CD4-positive, CD25-positive, alpha-beta regulatory T cell (primary cell): ENCODE results near the gene RAD23A. TPM values are rescaled to one million over a fixed set of nuclear protein-coding genes. Genes with fewer than 3 reads are reported as not detected.

Experiments used
- ATAC-seq, 2 donors: fragments of 150-1000 bp; cut with Tn5 transposase; one replicate each; pipeline ENCODE4 v1.10.0; 2021; ENCODE audit warnings: low read depth in 2 of 2, moderate number of reproducible peaks in 2 of 2, moderate library complexity in 1 of 2
- DNase-seq, 3 donors: peaks; one replicate each; pipeline versions ENCODE4 v3.0.0 to v3.0.0-alpha.2; 2012 to 2022; ENCODE audit warnings: mixed read lengths in 1 of 3
- H3K27ac ChIP-seq: one replicate; pipeline ENCODE4 v1.7.0; 2013; ENCODE audit warnings: mild to moderate bottlenecking, low read length; ENCODE audit not compliant: insufficient read depth, poor library complexity, severe bottlenecking
- H3K27me3 ChIP-seq: one replicate; pipeline ENCODE4 v1.7.0; 2013; ENCODE audit warnings: low read length; ENCODE audit not compliant: control insufficient read depth, insufficient read depth
- H3K36me3 ChIP-seq: one replicate; pipeline ENCODE4 v1.7.0; 2013; ENCODE audit warnings: mild to moderate bottlenecking, low read length, moderate library complexity; ENCODE audit not compliant: control insufficient read depth, insufficient read depth
- H3K4me1 ChIP-seq: 2 replicates; pipeline ENCODE4 v1.7.0; 2013; ENCODE audit warnings: mild to moderate bottlenecking, low read length; ENCODE audit not compliant: insufficient read depth, control insufficient read depth, poor library complexity, severe bottlenecking
- H3K4me3 ChIP-seq: one replicate; pipeline ENCODE4 v1.7.0; 2013; ENCODE audit warnings: low read depth, mild to moderate bottlenecking, low read length, moderate library complexity
- H3K9me3 ChIP-seq, 2 experiments: 1 replicate in 1 of 2; 2 replicates in 1 of 2; pipeline ENCODE4 v1.7.0; 2013; ENCODE audit warnings: low read length in 2 of 2, mild to moderate bottlenecking in 1 of 2, moderate library complexity in 1 of 2; ENCODE audit not compliant: control insufficient read depth in 2 of 2
- H3K27ac Mint-ChIP-seq, 3 donors: one replicate each; pipeline ENCODE4 v1.8.0; 2020 to 2022; ENCODE audit warnings: mild to moderate bottlenecking in 3 of 3, mixed read lengths in 3 of 3, moderate library complexity in 2 of 3
- H3K27me3 Mint-ChIP-seq: one replicate; pipeline ENCODE4 v1.8.0; 2022; ENCODE audit warnings: mild to moderate bottlenecking, mixed read lengths
- H3K36me3 Mint-ChIP-seq: one replicate; pipeline ENCODE4 v1.8.0; 2020; ENCODE audit warnings: mixed read lengths
- H3K4me1 Mint-ChIP-seq, 4 donors: one replicate each; pipeline ENCODE4 v1.8.0; 2020 to 2022; ENCODE audit warnings: mixed read lengths in 4 of 4, mild to moderate bottlenecking in 1 of 4
- H3K4me3 Mint-ChIP-seq, 4 donors: one replicate each; pipeline ENCODE4 v1.8.0; 2020 to 2022; ENCODE audit warnings: mild to moderate bottlenecking in 4 of 4, mixed read lengths in 4 of 4, moderate library complexity in 3 of 4
- H3K9me3 Mint-ChIP-seq, 7 donors: one replicate each; pipeline ENCODE4 v1.8.0; 2020 to 2022; ENCODE audit warnings: mixed read lengths in 7 of 7, mild to moderate bottlenecking in 3 of 7, moderate library complexity in 2 of 7
- polyA plus RNA-seq, 4 donors: library from polyadenylated mRNA; unstranded; fragments of 300-500 nt; fragmentation: Illumina TruSeq; gene quantifications; one replicate each; pipeline ENCODE4 v1.2.3, GENCODE V29; 2021
- total RNA-seq: library from RNA; stranded (reverse); gene quantifications from one replicate; pipeline ENCODE4 v1.2.3, GENCODE V29; 2022

RAD23A gene
- total and polyA plus RNA-seq, 5 donors from 2014 or later, result 73.8 to 85.0 (median 80.9) TPM

- Mint-ChIP-seq H3K4me1 (peaks cover 0 to 2% (median 0%) of the 10 kb centered on the region in 4 donors), H3K36me3 (no peaks in the 10 kb centered on the region), H3K9me3 (no peaks in the 10 kb centered on the region), H3K4me3 (no peak overlapping the region), H3K27ac (no peak overlapping the region), H3K27me3 (peaks cover 9% of the 10 kb centered on the region)
- no peak overlapping the region for H3K4me3 ChIP-seq
- H3K27ac ChIP-seq, result no peak overlapping the region
- no peaks in the 10 kb centered on the region for H3K36me3 ChIP-seq
- H3K4me1 ChIP-seq, result peaks cover 12% of the 10 kb centered on the region
- no peaks in the 10 kb centered on the region for H3K9me3 ChIP-seq
- no peak for ATAC-seq
- H3K27me3 ChIP-seq, result no peaks in the 10 kb centered on the region
- DNase-seq, result no peak
Measured at GRCh38 chr19:12984143-12984627, 38.5 kb downstream of the RAD23A start.

DNA sequence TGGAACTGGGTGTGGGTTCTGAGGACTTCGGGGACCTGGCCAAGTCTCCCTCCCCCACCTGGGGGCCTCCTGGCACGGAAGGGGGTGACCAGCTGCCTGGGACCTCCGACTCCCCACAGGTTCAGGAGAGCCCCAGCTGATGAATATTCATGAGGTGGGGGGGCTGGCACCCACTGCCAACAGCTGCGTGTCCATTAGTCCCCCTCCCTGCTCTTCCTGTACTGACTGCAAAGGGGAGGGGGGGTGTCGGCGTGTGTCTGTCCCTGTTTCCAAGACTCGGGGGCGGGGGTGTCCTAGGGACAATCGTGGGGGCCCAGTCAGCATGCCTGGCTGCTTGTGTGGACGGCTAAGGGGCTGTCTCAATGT is 39.0 kb downstream of the RAD23A start:
- Mint-ChIP-seq H3K9me3 (no peaks in the 10 kb centered on the region), H3K27ac (no peak overlapping the region), H3K4me3 (no peak overlapping the region), H3K27me3 (peaks cover 9% of the 10 kb centered on the region), H3K4me1 (peaks cover 0 to 2% (median 0%) of the 10 kb centered on the region in 4 donors), H3K36me3 (no peaks in the 10 kb centered on the region)
- no peak for DNase-seq
- no peak for ATAC-seq
- Histone ChIP-seq H3K4me3 (no peak overlapping the region), H3K36me3 (no peaks in the 10 kb centered on the region), H3K27me3 (no peaks in the 10 kb centered on the region), H3K9me3 (no peaks in the 10 kb centered on the region), H3K27ac (no peak overlapping the region), H3K4me1 (peaks cover 12% of the 10 kb centered on the region)

GRCh38 chr19:12985049-12985776 is 39.6 kb downstream of the RAD23A start:
- H3K4me1 ChIP-seq, result peaks cover 12% of the 10 kb centered on the region
- Mint-ChIP-seq H3K4me1 (peaks cover 0 to 2% (median 0%) of the 10 kb centered on the region in 4 donors), H3K36me3 (no peaks in the 10 kb centered on the region), H3K9me3 (no peaks in the 10 kb centered on the region), H3K4me3 (peak overlapping the region in 1 of 4 donors; percentile 38), H3K27me3 (peaks cover 9% of the 10 kb centered on the region), H3K27ac (peak overlapping the region in 2 of 3 donors; percentile 11 to 83)
- H3K27me3 ChIP-seq, result no peaks in the 10 kb centered on the region
- H3K4me3 ChIP-seq, result no peak overlapping the region
- H3K27ac ChIP-seq, result no peak overlapping the region
- DNase-seq (no peak), ATAC-seq (no peak)
- no peaks in the 10 kb centered on the region for H3K36me3 ChIP-seq
- H3K9me3 ChIP-seq, result no peaks in the 10 kb centered on the region

DNA sequence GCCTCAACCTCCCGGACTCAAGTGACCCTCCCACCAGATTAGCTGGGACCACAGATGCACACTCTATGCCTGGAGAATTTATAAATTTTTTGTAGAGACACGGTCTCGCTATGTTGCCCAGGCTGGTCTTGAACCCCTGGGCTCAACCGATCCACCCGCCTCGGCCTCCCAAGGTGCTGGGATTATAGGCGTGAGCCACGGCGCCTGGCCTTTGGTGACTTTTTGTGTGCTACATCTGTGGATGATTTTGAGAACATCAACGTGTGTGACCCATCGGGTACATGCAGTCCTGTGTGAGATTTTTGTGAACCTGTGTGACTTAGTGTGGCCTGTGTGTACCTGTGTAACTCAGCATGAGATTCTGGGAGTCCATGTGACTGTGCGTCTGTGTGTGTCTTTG is 41.1 kb downstream of the RAD23A start:
- Mint-ChIP-seq H3K4me1 (peaks cover 0 to 4% (median 0%) of the 10 kb centered on the region in 4 donors), H3K9me3 (no peaks in the 10 kb centered on the region), H3K27ac (peak overlapping the region in 1 of 3 donors; percentile 40), H3K27me3 (peaks cover 9% of the 10 kb centered on the region), H3K36me3 (no peaks in the 10 kb centered on the region), H3K4me3 (no peak overlapping the region)
- Histone ChIP-seq H3K4me1 (peaks cover 12% of the 10 kb centered on the region), H3K27me3 (no peaks in the 10 kb centered on the region), H3K4me3 (no peak overlapping the region), H3K27ac (no peak overlapping the region), H3K36me3 (no peaks in the 10 kb centered on the region), H3K9me3 (no peaks in the 10 kb centered on the region)
- DNase-seq (no peak), ATAC-seq (no peak)

GRCh38 chr19:12987190-12987589 is 41.5 kb downstream of the RAD23A start:
- no peak for DNase-seq
- no peaks in the 10 kb centered on the region for H3K9me3 Mint-ChIP-seq
- H3K4me3 Mint-ChIP-seq, result no peak overlapping the region
- H3K36me3 Mint-ChIP-seq, result no peaks in the 10 kb centered on the region
- peaks cover 0 to 4% (median 0%) of the 10 kb centered on the region in 4 donors for H3K4me1 Mint-ChIP-seq
- H3K4me3 ChIP-seq, result no peak overlapping the region
- no peaks in the 10 kb centered on the region for H3K27me3 ChIP-seq
- no peak overlapping the region for H3K27ac ChIP-seq
- H3K9me3 ChIP-seq, result no peaks in the 10 kb centered on the region
- no peak for ATAC-seq
- no peaks in the 10 kb centered on the region for H3K36me3 ChIP-seq
- peaks cover 12% of the 10 kb centered on the region for H3K4me1 ChIP-seq
- H3K27ac Mint-ChIP-seq, result peak overlapping the region in 1 of 3 donors; percentile 40
- H3K27me3 Mint-ChIP-seq, result peaks cover 9% of the 10 kb centered on the region

DNA sequence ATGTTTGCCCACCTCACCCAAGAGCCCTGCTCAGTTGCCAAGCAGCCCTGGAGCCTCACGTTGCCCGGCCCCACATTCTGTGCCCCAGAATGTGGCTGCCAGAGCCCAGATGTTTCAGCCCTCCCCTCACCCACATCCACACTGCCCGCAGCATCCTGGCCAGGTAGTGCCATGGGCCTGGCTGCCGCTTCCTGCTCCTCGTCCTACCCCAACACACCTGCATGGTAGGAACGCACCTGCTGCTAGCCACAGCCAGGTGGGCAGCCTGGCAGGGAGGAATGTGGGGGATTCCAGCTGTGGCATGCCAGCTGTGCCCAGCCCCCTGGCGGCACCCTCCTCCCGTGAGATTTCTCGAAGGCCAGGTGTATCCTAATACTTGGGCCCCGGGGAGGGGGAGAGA is 42.1 kb downstream of the RAD23A start:
- H3K4me1 ChIP-seq, result peaks cover 12% of the 10 kb centered on the region
- Mint-ChIP-seq H3K4me3 (no peak overlapping the region), H3K36me3 (no peaks in the 10 kb centered on the region), H3K4me1 (peaks cover 0 to 4% (median 0%) of the 10 kb centered on the region in 4 donors), H3K9me3 (no peaks in the 10 kb centered on the region), H3K27me3 (peaks cover 9% of the 10 kb centered on the region), H3K27ac (no peak overlapping the region)
- DNase-seq, result no peak
- H3K4me3 ChIP-seq, result no peak overlapping the region
- H3K36me3 ChIP-seq, result no peaks in the 10 kb centered on the region
- no peak overlapping the region for H3K27ac ChIP-seq
- H3K27me3 ChIP-seq, result no peaks in the 10 kb centered on the region
- ATAC-seq, result no peak
- no peaks in the 10 kb centered on the region for H3K9me3 ChIP-seq

- Histone ChIP-seq H3K36me3 (no peaks in the 10 kb centered on the region), H3K27ac (no peak overlapping the region), H3K9me3 (no peaks in the 10 kb centered on the region), H3K4me3 (no peak overlapping the region), H3K4me1 (no peaks in the 10 kb centered on the region), H3K27me3 (peaks cover 3% of the 10 kb centered on the region)
- no peaks in the 10 kb centered on the region for H3K36me3 Mint-ChIP-seq
- no peak overlapping the region for H3K27ac Mint-ChIP-seq
- H3K4me3 Mint-ChIP-seq, result no peak overlapping the region
- no peak for ATAC-seq
- peaks cover 20% of the 10 kb centered on the region for H3K27me3 Mint-ChIP-seq
- no peak for DNase-seq
- H3K9me3 Mint-ChIP-seq, result peaks cover 0 to 3% (median 0%) of the 10 kb centered on the region in 7 donors
- H3K4me1 Mint-ChIP-seq, result peaks cover 0 to 10% (median 3%) of the 10 kb centered on the region in 4 donors
Measured at GRCh38 chr19:12990431-12990830, 44.8 kb downstream of the RAD23A start.

DNA sequence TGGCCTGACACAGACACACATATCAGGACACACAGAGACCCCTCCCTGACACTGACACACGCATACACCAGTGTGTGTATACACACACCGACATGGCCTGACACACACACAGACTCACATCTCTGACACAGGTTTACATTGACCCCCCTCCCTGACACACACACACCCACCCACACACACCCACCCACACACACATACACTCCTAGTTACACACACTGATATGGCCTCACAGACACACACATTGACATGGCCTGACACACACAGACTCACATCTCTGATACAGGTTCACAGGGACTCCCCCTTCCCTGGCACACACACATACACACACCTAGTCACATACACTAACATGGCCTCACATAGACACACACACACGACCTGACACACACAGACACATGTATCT is 45.2 kb downstream of the RAD23A start:
- Histone ChIP-seq H3K4me3 (no peak overlapping the region), H3K9me3 (no peaks in the 10 kb centered on the region), H3K4me1 (no peaks in the 10 kb centered on the region), H3K27ac (no peak overlapping the region), H3K36me3 (no peaks in the 10 kb centered on the region), H3K27me3 (peaks cover 3% of the 10 kb centered on the region)
- ATAC-seq (no peak), DNase-seq (no peak)
- peaks cover 0 to 3% (median 0%) of the 10 kb centered on the region in 7 donors for H3K9me3 Mint-ChIP-seq
- no peaks in the 10 kb centered on the region for H3K36me3 Mint-ChIP-seq
- no peak overlapping the region for H3K4me3 Mint-ChIP-seq
- H3K27ac Mint-ChIP-seq, result peak overlapping the region in 1 of 3 donors; percentile 3
- peaks cover 0 to 10% (median 3%) of the 10 kb centered on the region in 4 donors for H3K4me1 Mint-ChIP-seq
- H3K27me3 Mint-ChIP-seq, result peaks cover 20% of the 10 kb centered on the region
